ENCODE measurements around the gene MYOCOS.

The MYOCOS gene

DNA sequence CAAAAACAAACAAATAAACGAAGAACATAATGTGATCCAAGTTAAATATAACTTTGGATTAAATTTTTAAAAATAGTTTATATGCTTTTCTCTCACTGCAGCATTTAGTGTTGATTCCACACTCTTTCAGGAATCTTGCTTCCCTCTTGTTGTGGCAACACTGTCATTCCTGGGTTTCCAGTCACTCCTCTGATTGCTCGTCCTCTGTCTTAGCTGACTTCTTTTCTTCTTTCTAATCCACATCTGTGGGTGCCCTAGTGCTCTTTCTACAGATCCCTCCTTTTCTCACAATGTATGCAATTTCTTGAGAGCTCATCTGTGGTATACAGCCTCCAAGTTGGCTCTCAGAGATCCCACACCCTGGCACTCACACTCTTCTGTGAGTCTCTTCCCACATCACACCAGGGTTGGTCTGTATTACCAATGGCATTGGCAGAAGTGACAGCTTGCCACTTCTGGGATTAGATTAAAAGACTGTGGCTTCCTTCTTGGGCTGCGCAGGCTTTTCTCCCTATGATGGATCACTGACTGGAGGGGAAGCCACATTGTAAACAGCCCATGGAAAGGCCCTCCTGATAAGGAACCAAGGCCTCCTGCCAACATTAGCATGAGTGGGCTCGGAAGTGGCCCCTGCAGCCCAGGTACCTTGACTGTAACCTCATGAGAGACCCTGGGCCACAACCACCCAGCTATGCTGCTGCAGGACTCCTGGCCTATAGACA is 42.0 kb downstream of the MYOCOS start:
- DNase-seq: no peak

DNA sequence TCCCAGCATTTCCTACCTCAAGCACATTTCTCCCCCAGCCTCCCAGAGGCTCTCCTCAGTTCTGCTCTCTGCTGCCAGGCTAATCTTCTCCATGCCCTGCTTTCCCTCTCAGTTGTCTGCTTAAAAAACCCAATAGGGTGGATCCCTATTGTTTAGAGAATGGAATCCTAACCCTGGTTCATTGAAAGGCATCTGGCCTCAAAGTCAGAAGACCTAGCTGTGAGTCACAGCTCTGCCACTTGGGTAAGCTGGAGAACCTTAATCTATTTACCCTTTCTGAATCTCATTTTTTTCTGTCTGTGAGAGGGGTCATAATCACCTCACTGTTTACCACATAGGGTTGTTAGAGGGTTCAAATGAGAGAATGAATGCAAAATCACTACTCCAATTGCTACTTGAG is 42.9 kb downstream of the MYOCOS start:
- DNase-seq: no peak

DNA sequence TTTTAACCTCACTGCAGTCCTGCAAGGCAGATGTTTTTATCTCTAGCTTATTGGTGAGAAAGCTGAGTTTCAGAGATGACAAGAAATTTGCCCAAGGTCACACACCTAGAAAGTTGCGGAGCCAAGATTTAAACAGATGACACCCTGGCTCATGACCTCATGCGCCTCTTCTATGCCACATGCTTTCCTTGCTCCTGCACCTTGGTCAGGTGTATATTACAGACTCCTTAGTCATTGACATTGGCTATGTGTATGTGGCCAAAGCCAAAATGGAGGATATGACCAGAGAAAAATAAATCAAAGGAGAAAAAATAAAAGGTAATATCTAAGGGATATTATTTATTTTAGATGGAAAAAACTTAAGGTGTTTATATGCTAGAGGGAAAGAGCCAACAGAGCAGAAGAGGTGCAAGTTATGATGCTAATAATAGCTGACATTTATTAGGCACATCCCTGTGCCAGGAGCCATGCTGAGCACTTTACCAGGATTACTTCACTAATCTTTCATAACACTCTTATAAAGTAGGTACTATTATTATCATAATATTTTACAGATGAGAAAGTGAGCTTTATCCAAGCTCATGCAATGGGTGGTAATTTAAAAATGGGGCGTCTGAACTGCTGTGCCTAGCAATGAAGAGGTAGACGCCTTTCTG is 44.2 kb downstream of the MYOCOS start:
- DNase-seq: no peak

DNA sequence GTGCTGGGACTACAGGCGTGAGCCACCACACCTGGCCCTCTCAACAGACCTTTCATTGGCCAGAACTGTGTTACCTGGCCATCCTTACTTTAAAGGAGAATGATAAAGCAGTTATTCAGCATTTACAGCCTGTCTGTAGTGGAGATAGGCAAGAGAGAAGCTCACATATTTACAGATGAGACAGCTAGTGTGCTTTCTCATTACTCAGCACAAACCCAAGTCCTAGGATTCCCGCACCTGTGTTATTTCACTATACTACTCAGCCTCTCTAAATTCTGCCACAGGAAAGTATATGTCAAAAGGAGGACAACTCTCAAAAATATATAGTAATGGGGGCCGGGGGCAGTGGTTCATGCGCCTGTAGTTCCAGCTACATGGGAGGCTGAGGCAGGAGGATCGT is 46.3 kb downstream of the MYOCOS start:
- no peak for DNase-seq

DNA sequence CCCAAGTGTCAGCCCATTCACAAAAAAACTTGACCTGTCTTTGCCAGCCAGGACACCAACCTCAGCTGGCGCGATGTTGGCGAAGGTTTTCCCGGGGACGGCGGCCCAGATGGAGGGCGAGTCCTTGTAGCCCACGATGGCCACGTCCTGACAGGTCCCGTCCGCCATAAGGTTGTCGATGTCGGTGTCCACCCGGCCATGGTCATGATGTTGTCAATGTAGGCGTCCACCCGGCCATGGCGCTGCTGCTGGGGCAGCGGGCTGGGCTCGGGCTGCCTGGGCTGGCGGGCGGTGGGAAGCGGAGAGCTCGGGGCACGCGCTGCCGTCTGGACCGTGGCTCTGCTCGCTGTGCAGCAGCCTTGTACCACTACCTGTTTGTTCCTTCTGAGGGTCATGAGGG is 48.7 kb downstream of the MYOCOS start:
- DNase-seq: no peak

DNA sequence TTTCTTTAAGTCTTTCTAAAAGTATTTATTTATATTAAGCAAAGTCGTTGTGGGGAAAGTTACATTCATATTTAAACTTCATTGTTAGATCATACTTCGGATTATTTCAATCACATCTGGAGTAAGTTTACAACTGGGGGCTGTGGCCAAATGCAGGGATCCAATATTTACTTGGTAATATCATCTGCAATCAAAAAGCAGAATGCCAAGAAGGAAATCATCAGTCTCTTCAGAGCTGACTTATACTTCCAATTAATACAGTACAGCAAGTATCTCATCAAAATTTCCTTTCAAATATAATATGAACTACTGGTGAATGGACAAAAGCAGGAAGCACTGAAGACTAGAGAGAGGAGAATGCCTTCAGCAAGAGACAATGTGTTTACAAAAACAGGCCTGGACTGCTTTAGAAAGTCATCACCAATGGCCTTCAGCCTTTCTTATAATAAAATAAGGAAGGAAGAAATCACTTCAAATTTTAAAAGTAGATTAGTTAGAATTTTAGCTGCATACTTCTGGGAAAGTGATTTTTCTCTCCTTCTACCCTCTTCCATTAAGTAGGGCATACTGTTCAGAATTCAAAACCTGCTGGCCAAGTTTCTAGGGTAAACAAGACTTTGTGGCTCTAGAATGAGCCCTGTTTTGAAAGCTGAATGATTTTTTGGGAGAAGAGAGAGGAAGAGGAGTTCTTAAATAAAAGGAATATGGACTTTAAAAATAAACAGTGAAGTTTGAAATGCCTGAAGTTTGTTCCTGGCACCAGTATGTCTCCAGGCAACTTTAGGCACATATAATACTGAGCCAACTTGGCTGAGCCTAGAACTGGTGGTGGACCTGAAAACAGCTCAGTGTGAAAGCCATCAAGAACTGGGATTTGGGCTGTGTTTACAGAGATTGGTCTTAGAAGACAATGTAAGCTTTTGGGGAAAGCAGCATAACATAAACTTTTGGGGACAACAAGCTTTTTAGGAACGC is 52.7 kb downstream of the MYOCOS start:
- no peak for DNase-seq
